Eye (tissue), 1 donor: ENCODE measurements around the gene TAF4.
A peak's percentile ranks its signal among the peaks of the same experiment; 100 is the strongest.
"Not testable (repeated sequence)": the region's sequence is repeated elsewhere in the genome, so short reads cannot be mapped to it uniquely, and the experiment has no call there.

ENCODE experiments used
- DNase-seq: peaks from one replicate; pipeline ENCODE4 v3.0.0-alpha.2; 2015

TAF4 gene

GRCh38 chr20:62065674-62066338 is at the start of gene TAF4:
TAF4 (minus strand) TSS chr20:62065881; CDS start chr20:62065810, 71 bp downstream.
- DNase-seq, result peak; percentile 87

GRCh38 chr20:62114894-62115293 is 49.2 kb upstream of the TAF4 start:
- no peak for DNase-seq

GRCh38 chr20:62112368-62112767 is 46.7 kb upstream of the TAF4 start:
- DNase-seq, result no peak

GRCh38 chr20:62111148-62111547 is 45.5 kb upstream of the TAF4 start:
- no peak for DNase-seq

- no peak for DNase-seq
Measured at GRCh38 chr20:62105592-62105991, 39.9 kb upstream of the TAF4 start.

- DNase-seq, result no peak
Measured at GRCh38 chr20:62104791-62105345, 39.2 kb upstream of the TAF4 start.

- no peak for DNase-seq
Measured at GRCh38 chr20:62104234-62104789, 38.6 kb upstream of the TAF4 start.

- DNase-seq, result no peak
Measured at GRCh38 chr20:62103508-62104233, 38.0 kb upstream of the TAF4 start.

- no peak for DNase-seq
Measured at GRCh38 chr20:62101078-62101477, 35.4 kb upstream of the TAF4 start.

- DNase-seq, result no peak
Measured at GRCh38 chr20:62097881-62098407, 32.3 kb upstream of the TAF4 start.

- DNase-seq, result no peak
Measured at GRCh38 chr20:62096421-62097380, 31.0 kb upstream of the TAF4 start.

- no peak for DNase-seq
Measured at GRCh38 chr20:62089393-62089792, 23.7 kb upstream of the TAF4 start.

GRCh38 chr20:62088258-62089127 is 22.8 kb upstream of the TAF4 start:
- DNase-seq, result no peak

GRCh38 chr20:62087632-62088031 is 22.0 kb upstream of the TAF4 start:
- no peak for DNase-seq

- DNase-seq, result peak; percentile 26
Measured at GRCh38 chr20:62087227-62087626, 21.5 kb upstream of the TAF4 start.

GRCh38 chr20:62085206-62085605 is 19.5 kb upstream of the TAF4 start:
- no peak for DNase-seq

GRCh38 chr20:62084224-62084623 is 18.5 kb upstream of the TAF4 start:
- DNase-seq, result not testable (repeated sequence)

GRCh38 chr20:62083312-62083711 is 17.6 kb upstream of the TAF4 start:
- DNase-seq, result no peak

- DNase-seq, result no peak
Measured at GRCh38 chr20:62080249-62080990, 14.7 kb upstream of the TAF4 start.

GRCh38 chr20:62079166-62079565 is 13.5 kb upstream of the TAF4 start:
- DNase-seq, result no peak

GRCh38 chr20:62073323-62073722 is 7.6 kb upstream of the TAF4 start:
- DNase-seq, result no peak
